PFSK-1 (cell line): ENCODE data around the gene CNPY2.

Experiments used
- FOXP2 ChIP-seq: optimal IDR thresholded peaks from 2 replicates; pipeline ENCODE3; 2011; ENCODE audit warnings: borderline replicate concordance, control low read depth, inconsistent platforms; ENCODE audit not compliant: insufficient read depth; ENCODE audit errors: extremely low read length, extremely low read depth
- POLR2AphosphoS5 ChIP-seq: IDR thresholded peaks from 2 replicates; pipeline ENCODE4 v1.6.1; 2012; ENCODE audit warnings: low read depth, mild to moderate bottlenecking, control low read depth, low read length, moderate library complexity
- SIN3A ChIP-seq: IDR thresholded peaks from 2 replicates; pipeline ENCODE4 v1.6.1; 2012; ENCODE audit warnings: mild to moderate bottlenecking, low read length, moderate library complexity, borderline replicate concordance; ENCODE audit not compliant: insufficient read depth
- TAF1 ChIP-seq: IDR thresholded peaks from 2 replicates; pipeline ENCODE4 v1.6.1; 2012; ENCODE audit warnings: low read length, control low read depth, borderline replicate concordance; ENCODE audit not compliant: insufficient read depth
- TF ChIP-seq, protein P1 (sequence below), 2 experiments: IDR thresholded peaks; 2 replicates each; pipeline versions ENCODE4 v1.6.1 to v1.8.0; 2011 to 2012; ENCODE audit warnings: low read depth in 2 of 2, low read length in 2 of 2, control low read depth in 1 of 2, inconsistent platforms in 1 of 2, mild to moderate bottlenecking in 1 of 2, moderate library complexity in 1 of 2; ENCODE audit not compliant: insufficient read depth in 1 of 2

The CNPY2 gene

DNA sequence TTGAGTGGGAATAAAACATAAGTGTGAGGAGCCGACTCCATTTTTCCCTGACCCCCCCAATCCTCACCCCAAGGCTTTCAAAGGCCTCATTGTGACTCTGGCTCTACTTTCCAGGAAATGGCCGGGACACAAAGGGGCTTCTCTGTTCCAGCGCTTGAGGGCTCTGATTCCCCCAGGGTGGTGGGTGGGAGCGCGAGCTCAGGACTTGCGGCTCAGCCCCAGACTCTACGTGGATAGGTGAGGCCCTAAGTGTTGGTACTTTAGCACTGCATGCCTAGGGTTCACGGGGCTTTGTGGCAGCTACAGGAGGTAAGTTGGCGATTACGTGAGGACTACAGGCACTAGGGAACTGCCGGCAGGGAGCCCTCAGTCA lies 553 bp downstream of the CNPY2 start:
- TF ChIP-seq POLR2AphosphoS5 (no peak), SIN3A (no peak), TAF1 (no peak), FOXP2 (no peak)
- TF ChIP-seq, protein P1, sequence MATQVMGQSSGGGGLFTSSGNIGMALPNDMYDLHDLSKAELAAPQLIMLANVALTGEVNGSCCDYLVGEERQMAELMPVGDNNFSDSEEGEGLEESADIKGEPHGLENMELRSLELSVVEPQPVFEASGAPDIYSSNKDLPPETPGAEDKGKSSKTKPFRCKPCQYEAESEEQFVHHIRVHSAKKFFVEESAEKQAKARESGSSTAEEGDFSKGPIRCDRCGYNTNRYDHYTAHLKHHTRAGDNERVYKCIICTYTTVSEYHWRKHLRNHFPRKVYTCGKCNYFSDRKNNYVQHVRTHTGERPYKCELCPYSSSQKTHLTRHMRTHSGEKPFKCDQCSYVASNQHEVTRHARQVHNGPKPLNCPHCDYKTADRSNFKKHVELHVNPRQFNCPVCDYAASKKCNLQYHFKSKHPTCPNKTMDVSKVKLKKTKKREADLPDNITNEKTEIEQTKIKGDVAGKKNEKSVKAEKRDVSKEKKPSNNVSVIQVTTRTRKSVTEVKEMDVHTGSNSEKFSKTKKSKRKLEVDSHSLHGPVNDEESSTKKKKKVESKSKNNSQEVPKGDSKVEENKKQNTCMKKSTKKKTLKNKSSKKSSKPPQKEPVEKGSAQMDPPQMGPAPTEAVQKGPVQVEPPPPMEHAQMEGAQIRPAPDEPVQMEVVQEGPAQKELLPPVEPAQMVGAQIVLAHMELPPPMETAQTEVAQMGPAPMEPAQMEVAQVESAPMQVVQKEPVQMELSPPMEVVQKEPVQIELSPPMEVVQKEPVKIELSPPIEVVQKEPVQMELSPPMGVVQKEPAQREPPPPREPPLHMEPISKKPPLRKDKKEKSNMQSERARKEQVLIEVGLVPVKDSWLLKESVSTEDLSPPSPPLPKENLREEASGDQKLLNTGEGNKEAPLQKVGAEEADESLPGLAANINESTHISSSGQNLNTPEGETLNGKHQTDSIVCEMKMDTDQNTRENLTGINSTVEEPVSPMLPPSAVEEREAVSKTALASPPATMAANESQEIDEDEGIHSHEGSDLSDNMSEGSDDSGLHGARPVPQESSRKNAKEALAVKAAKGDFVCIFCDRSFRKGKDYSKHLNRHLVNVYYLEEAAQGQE (IDR thresholded peaks at IDR 0.05; ENCODE audit: insufficient read depth in 1 of 2, low read depth in 2 of 2, low read length in 2 of 2), result no peak

GRCh38 chr12:56311003-56311402 lies 4.8 kb downstream of the CNPY2 start:
- TF ChIP-seq SIN3A (no peak), TAF1 (no peak), POLR2AphosphoS5 (peak; percentile 49; the same call in 1 of the 2 replicates)
- TF ChIP-seq, protein P1 (IDR thresholded peaks at IDR 0.05; ENCODE audit: insufficient read depth in 1 of 2, low read depth in 2 of 2, low read length in 2 of 2), result no peak

- TF ChIP-seq, protein P1 (IDR thresholded peaks at IDR 0.05; ENCODE audit: insufficient read depth in 1 of 2, low read depth in 2 of 2, low read length in 2 of 2), result no peak
- TF ChIP-seq POLR2AphosphoS5 (no peak), TAF1 (no peak), FOXP2 (no peak), SIN3A (no peak)
Measured at GRCh38 chr12:56308714-56309113, 7.1 kb downstream of the CNPY2 start.

DNA sequence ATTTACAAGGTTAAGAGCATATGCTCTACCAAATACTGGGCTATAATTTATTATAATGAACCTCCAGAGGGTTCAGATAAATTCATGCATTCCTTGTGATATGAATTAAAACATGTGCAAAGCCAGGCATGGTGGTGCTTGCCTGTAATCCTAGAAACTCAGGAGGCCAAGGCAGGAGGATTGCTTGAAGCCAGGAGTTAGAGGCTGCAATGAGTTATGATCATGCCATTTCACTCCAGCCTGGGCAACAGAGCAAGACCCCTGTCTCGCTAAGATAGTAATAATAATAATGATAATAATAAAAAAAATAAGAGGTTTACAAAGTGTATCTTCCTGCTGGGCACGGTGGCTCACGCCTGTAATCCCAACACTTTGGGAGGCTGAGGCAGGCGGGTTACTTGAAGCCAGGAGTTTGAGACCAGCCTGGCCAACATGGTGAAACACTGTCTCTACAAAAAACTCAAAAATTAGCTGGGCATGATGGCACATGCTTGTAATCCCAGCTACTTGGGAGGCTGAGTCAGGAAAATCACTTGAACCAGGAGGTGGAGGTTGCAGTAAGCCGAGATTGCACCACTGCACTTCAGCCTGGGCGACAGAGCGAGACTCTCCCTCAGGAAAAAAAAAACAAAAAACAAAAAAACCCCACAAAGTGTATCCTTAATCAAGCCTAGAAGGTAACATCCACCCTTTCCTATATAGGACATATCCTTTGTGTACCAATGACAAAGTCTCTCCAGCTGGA lies 8.4 kb downstream of the CNPY2 start:
- TF ChIP-seq TAF1 (no peak), SIN3A (no peak), FOXP2 (no peak), POLR2AphosphoS5 (no peak)
- TF ChIP-seq, protein P1 (IDR thresholded peaks at IDR 0.05; ENCODE audit: insufficient read depth in 1 of 2, low read depth in 2 of 2, low read length in 2 of 2), result no peak
